Measurements from ENCODE around the gene KRTAP6-3.

Gene KRTAP6-3

GRCh38 chr21:30625449-30626165 is 33.4 kb downstream of the KRTAP6-3 start:
- no peak for DNase-seq (ENCODE audit: low read depth, low spot score)

GRCh38 chr21:30628109-30628508 is 35.9 kb downstream of the KRTAP6-3 start:
- no peak for DNase-seq (ENCODE audit: low read depth, low spot score)

GRCh38 chr21:30629200-30629599 is 37.0 kb downstream of the KRTAP6-3 start:
- DNase-seq (ENCODE audit: low read depth, low spot score): no peak

DNA sequence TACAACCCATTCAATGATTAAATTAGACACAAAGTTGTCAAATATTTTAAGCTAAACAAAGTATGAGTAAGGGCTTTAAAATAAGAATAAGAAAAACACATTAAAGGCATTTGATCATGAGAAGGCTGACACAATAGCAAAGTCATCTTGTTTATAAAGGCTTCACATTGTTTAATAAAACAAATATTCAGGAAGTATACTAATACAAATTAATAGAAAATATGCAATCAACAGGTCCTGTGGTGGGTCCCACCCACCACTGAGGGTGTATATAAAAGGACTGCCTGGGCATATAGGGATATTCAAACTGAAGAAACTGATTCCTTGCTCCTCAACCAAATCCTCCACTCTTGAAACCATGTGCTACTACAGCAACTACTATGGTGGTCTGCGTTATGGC is 42.7 kb downstream of the KRTAP6-3 start, which contains the start of gene KRTAP20-2:
TSS of gene KRTAP20-2 (plus strand) at position 301 of the 400 bp plus-strand sequence. CDS start at position 359, 58 bp downstream.
- DNase-seq (ENCODE audit: low read depth, low spot score): no peak

DNA sequence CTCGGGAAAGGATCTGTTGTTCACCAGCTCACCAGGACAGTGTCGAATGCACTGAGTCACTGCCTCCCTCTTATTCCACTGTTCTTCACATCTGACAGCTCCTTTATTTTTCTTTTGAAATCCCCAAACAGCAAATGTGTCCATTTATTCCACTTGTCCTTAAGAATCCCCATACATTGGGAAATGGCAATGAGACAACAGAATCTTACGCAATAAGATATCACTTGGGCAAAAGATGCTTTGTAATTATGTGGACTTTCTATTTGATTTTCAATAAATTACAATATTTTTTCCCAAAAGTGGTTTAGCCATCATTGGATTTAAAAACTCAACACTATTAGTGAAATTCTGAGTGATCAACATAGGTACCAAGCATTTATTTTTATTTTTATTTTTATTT is 46.4 kb downstream of the KRTAP6-3 start:
- DNase-seq (ENCODE audit: low read depth, low spot score): no peak

DNA sequence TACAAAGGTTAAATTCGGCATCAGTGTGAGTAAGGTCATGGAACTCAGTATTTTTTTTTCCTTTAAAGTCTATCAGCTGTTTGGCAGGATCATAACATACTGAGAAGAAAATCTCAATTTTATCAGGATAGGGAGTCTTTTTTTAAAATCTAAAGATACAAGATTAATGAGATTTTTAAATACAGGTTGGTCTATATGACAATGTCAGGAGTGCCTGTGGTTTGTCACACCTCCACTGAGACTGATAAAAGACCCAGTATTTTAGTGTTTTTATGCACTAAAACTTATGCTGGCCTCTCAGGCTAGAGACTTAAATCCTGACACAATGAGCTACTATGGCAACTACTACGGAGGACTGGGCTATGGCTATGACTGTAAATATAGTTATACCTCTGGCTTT is 50.3 kb downstream of the KRTAP6-3 start, which contains the start of gene KRTAP20-3:
TSS of gene KRTAP20-3 (plus strand) at position 301 of the 400 bp plus-strand sequence.
- DNase-seq (ENCODE audit: low read depth, low spot score): no peak

All from astrocyte of the hippocampus (primary cell).